OCI-LY1 (cell line): Measurements from ENCODE around the gene RASSF10.

ENCODE experiments used
- H2AFZ ChIP-seq: fragments of 200-600 bp; sonication (generic), shearing (Covaris generic); 2 replicates; pipeline ENCODE4 v1.6.0; 2014; ENCODE audit warnings: antibody characterized with exemption, mild to moderate bottlenecking, low read length
- H3F3A ChIP-seq: fragments of 200-600 bp; sonication (generic), shearing (Covaris generic); 2 replicates; pipeline ENCODE4 v1.6.0; 2014; ENCODE audit warnings: mild to moderate bottlenecking, antibody characterized with exemption, low read length, moderate library complexity; ENCODE audit not compliant: insufficient read depth
- H3K27ac ChIP-seq: fragments of 200-600 bp; sonication (generic); 2 replicates; pipeline ENCODE4 v1.5.1; 2014; ENCODE audit warnings: low read length, mixed run types, mild to moderate bottlenecking, low read depth; ENCODE audit not compliant: poor library complexity, severe bottlenecking
- H3K27me3 ChIP-seq: fragments of 200-600 bp; sonication (generic); 2 replicates; pipeline ENCODE4 v1.6.0; 2014; ENCODE audit warnings: antibody characterized with exemption, mild to moderate bottlenecking, low read length, moderate library complexity; ENCODE audit not compliant: insufficient read depth
- H3K36me3 ChIP-seq: fragments of 200-600 bp; sonication (generic); 2 replicates; pipeline ENCODE4 v1.6.1; 2014; ENCODE audit warnings: mild to moderate bottlenecking, antibody characterized with exemption, low read length, moderate library complexity, mixed read lengths; ENCODE audit not compliant: insufficient read depth
- H3K4me1 ChIP-seq: fragments of 200-600 bp; sonication (generic); 2 replicates; pipeline ENCODE4 v1.5.1; 2014; ENCODE audit warnings: mild to moderate bottlenecking, low read length, moderate library complexity; ENCODE audit not compliant: insufficient read depth, severe bottlenecking
- H3K4me2 ChIP-seq: fragments of 200-600 bp; sonication (generic), shearing (Covaris generic); 2 replicates; pipeline ENCODE4 v1.6.1; 2014; ENCODE audit warnings: low read length
- H3K4me3 ChIP-seq: fragments of 200-600 bp; sonication (generic); 2 replicates; pipeline ENCODE4 v1.5.1; 2014; ENCODE audit warnings: low read length, low read depth, mild to moderate bottlenecking, mixed read lengths; ENCODE audit not compliant: poor library complexity, severe bottlenecking
- H3K79me2 ChIP-seq: fragments of 200-600 bp; shearing (Covaris generic); 2 replicates; pipeline ENCODE4 v1.6.1; 2016; ENCODE audit warnings: mixed run types, low read length, mixed read lengths; ENCODE audit not compliant: insufficient read depth
- H3K9ac ChIP-seq: fragments of 200-600 bp; sonication (generic), shearing (Covaris generic); 2 replicates; pipeline ENCODE4 v1.6.1; 2014; ENCODE audit warnings: mild to moderate bottlenecking, low read length, mixed read lengths
- H3K9me2 ChIP-seq: fragments of 200-600 bp; sonication (generic), shearing (Covaris generic); 2 replicates; pipeline ENCODE4 v1.6.1; 2014; ENCODE audit warnings: low read depth, mild to moderate bottlenecking, low read length, mixed read lengths
- H3K9me3 ChIP-seq: fragments of 200-600 bp; shearing (Covaris generic); 2 replicates; pipeline ENCODE4 v1.6.1; 2014; ENCODE audit warnings: low read length, mixed read lengths
- H4K20me1 ChIP-seq: fragments of 200-600 bp; sonication (generic), shearing (Covaris generic); 2 replicates; pipeline ENCODE4 v1.6.0; 2016; ENCODE audit warnings: mild to moderate bottlenecking, low read length; ENCODE audit not compliant: insufficient read depth
- EZH2 ChIP-seq: fragments of 200-600 bp; sonication (generic), shearing (Covaris generic); IDR thresholded peaks from 2 replicates; pipeline ENCODE4 v1.8.0; 2017; ENCODE audit warnings: borderline replicate concordance, mixed run types, mild to moderate bottlenecking, antibody characterized with exemption, low read length, moderate library complexity, mixed read lengths
- TF ChIP-seq, protein P1 (sequence below): fragments of 200-600 bp; sonication (generic), shearing (Covaris generic); IDR thresholded peaks from 2 replicates; pipeline ENCODE4 v1.5.1; 2017; ENCODE audit warnings: mild to moderate bottlenecking, antibody characterized with exemption, low read length, moderate library complexity, mixed read lengths

Gene RASSF10

DNA sequence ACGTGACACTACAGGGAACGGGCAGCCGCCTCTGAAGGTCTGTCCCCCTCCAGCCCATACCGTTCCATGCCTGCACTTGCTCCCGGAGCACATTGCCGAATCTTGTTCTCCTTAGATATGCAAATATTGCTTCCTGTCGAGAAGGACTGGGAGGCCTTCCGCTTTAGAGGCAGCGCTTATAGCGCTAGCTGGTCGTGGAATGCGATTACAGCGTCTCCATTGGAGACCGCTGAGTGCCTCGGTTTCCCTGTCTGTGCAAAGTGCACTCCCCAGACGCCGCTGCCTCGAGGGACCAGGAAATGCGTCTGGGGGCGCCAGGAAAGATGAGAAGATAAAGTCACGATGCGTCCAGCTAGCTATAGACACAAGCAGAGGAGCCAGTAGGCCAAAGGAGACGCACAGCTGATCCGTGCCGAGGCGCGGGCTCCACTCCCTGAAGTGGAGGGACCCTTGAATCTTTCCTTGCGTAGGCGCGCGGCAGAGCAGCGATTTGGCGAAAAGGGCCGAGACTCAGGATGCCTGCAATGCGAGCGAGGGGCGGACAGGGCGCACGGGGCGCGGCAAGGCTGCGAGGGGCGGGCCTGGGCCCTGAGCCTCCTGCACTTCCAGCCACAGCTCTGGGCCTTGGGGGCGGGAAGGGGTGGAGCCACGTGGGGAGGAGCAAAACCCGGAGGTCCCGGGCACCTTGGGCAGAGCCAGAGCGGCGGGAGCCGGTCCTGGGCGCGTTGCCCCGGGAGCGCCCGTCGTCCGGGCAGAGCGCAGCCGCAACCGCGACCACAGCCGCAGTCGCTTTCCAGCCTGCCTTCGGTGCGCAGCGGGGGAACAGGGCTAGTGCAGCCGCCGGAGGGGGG is at the start of gene RASSF10:
TSS of gene RASSF10 (plus strand) at position 692 of the 851 bp plus-strand sequence. CDS start 261 bp downstream, outside the sequence.
- H4K20me1 ChIP-seq: no peaks in the 10 kb centered on the region
- H2AFZ ChIP-seq: no peak within 1 kb of the TSS
- H3K9me3 ChIP-seq: no peaks in the 10 kb centered on the region
- H3K79me2 ChIP-seq: no peaks in the 10 kb centered on the region
- H3K27me3 ChIP-seq: no peaks in the 10 kb centered on the region
- no peaks in the 10 kb centered on the region for H3K9me2 ChIP-seq
- no peak within 1 kb of the TSS for H3K4me3 ChIP-seq
- no peaks in the 10 kb centered on the region for H3F3A ChIP-seq
- no peak within 1 kb of the TSS for H3K9ac ChIP-seq
- H3K4me2 ChIP-seq: no peak within 1 kb of the TSS
- H3K36me3 ChIP-seq: no peaks in the 10 kb centered on the region
- H3K27ac ChIP-seq: no peak within 1 kb of the TSS
- no peaks in the 10 kb centered on the region for H3K4me1 ChIP-seq
- TF ChIP-seq, protein P1, sequence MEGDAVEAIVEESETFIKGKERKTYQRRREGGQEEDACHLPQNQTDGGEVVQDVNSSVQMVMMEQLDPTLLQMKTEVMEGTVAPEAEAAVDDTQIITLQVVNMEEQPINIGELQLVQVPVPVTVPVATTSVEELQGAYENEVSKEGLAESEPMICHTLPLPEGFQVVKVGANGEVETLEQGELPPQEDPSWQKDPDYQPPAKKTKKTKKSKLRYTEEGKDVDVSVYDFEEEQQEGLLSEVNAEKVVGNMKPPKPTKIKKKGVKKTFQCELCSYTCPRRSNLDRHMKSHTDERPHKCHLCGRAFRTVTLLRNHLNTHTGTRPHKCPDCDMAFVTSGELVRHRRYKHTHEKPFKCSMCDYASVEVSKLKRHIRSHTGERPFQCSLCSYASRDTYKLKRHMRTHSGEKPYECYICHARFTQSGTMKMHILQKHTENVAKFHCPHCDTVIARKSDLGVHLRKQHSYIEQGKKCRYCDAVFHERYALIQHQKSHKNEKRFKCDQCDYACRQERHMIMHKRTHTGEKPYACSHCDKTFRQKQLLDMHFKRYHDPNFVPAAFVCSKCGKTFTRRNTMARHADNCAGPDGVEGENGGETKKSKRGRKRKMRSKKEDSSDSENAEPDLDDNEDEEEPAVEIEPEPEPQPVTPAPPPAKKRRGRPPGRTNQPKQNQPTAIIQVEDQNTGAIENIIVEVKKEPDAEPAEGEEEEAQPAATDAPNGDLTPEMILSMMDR: no peak
- no peak for TF ChIP-seq EZH2

DNA sequence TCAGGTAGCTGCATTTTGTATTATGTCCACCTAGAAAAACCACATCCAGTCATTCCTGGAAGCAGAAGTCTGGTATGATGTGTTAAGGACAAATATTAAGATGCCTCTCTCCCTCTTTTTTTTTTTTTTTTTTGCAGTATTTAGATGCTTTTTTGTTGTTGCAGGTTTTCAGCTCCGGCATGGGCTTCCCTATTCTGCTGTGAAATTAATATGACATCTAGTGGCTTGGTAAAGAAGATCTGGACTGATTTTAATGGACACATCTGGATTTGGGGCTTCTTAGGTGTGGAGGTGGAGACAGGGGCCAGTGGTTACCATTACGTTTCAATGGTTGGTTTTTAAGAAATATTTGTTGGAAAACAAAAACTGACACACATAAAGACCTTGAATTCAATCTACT is 47.5 kb upstream of the RASSF10 start:
- no peaks in the 10 kb centered on the region for H3K27me3 ChIP-seq

DNA sequence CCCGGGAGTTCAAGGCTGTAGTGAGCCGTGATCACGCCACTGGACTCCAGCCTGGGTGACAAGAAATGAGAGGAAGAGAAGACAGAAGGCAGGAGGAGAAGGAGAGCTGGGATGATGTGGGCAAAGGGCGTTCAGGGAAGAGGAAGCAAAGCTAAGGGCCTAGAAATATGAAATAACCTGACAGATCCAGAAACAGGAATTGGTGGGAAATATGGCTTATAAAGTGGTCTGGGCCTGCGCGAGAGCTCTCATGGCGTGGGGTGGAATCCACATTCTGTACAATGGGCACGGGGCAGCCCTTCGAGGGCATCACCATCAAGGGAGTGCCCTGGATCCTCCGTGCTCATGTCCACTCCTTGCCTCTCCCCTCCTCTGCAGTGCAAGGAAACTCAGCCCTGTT is 46.8 kb upstream of the RASSF10 start:
- Histone ChIP-seq H3K27ac (no peak overlapping the region), H3K9me2 (no peaks in the 10 kb centered on the region), H3K36me3 (no peaks in the 10 kb centered on the region), H3K9ac (no peak overlapping the region), H3K27me3 (no peaks in the 10 kb centered on the region), H4K20me1 (no peaks in the 10 kb centered on the region), H3K4me1 (no peaks in the 10 kb centered on the region), H3K79me2 (no peaks in the 10 kb centered on the region), H2AFZ (no peak overlapping the region), H3K9me3 (no peaks in the 10 kb centered on the region), H3K4me3 (no peak overlapping the region), H3F3A (no peaks in the 10 kb centered on the region), H3K4me2 (no peak overlapping the region)
- TF ChIP-seq EZH2: no peak
- TF ChIP-seq, protein P1: no peak

More for the DNA sequence above, 47.5 kb upstream of the RASSF10 start:
- Histone ChIP-seq H3K9me3 (no peaks in the 10 kb centered on the region), H3K4me1 (no peaks in the 10 kb centered on the region), H2AFZ (no peak overlapping the region), H3F3A (no peaks in the 10 kb centered on the region), H3K4me3 (no peak overlapping the region), H3K9me2 (no peaks in the 10 kb centered on the region), H4K20me1 (no peaks in the 10 kb centered on the region), H3K36me3 (no peaks in the 10 kb centered on the region), H3K9ac (no peak overlapping the region), H3K79me2 (no peaks in the 10 kb centered on the region), H3K27ac (no peak overlapping the region), H3K4me2 (no peak overlapping the region)
- TF ChIP-seq EZH2: no peak
- TF ChIP-seq, protein P1: no peak
